ENCODE data around the gene IL31. TPM values are rescaled to one million over a fixed set of nuclear protein-coding genes. Genes with fewer than 3 reads are reported as not detected.

The IL31 gene
- total and polyA plus RNA-seq, 3 donors from 2014 or later: 0.38 TPM; not detected in 2

- peak; percentile 55 for DNase-seq
- no peak overlapping the region for H3K4me3 ChIP-seq
- intact Hi-C loops (cut with DNase I; ENCODE audit: low total_unique reads): no loop called here
- H3K36me3 ChIP-seq (ENCODE audit: low read depth, missing control alignments): no peaks in the 10 kb centered on the region
- no peaks in the 10 kb centered on the region for H3K27me3 ChIP-seq
- 75 to 82% methylated on average over 10 to 15 of the region's 15 CpGs for WGBS, 2 donors
- no peaks in the 10 kb centered on the region for H3K9me3 ChIP-seq
- TF ChIP-seq POLR2A (IDR thresholded peaks at IDR 0.05) (no peak), CTCF (IDR thresholded peaks at IDR 0.05) (no peak)
- H3K27ac ChIP-seq: no peak overlapping the region
- no peaks in the 10 kb centered on the region for H3K4me1 ChIP-seq
Measured at GRCh38 chr12:122126713-122127597, 47.1 kb downstream of the IL31 start.

- Histone ChIP-seq H3K27me3 (no peaks in the 10 kb centered on the region), H3K4me1 (no peaks in the 10 kb centered on the region), H3K27ac (no peak overlapping the region), H3K36me3 (ENCODE audit: low read depth, missing control alignments) (no peaks in the 10 kb centered on the region), H3K4me3 (no peak overlapping the region), H3K9me3 (no peaks in the 10 kb centered on the region)
- DNase-seq: no peak
- TF ChIP-seq POLR2A (IDR thresholded peaks at IDR 0.05) (no peak), CTCF (IDR thresholded peaks at IDR 0.05) (no peak)
- intact Hi-C loops (cut with DNase I; ENCODE audit: low total_unique reads): no loop called here
- WGBS, 2 donors: 77 to 81% methylated on average over 7 of the region's 7 CpGs
Measured at GRCh38 chr12:122126342-122126635, 47.7 kb downstream of the IL31 start.

GRCh38 chr12:122125452-122126341 lies 48.3 kb downstream of the IL31 start:
- Histone ChIP-seq H3K36me3 (ENCODE audit: low read depth, missing control alignments) (no peaks in the 10 kb centered on the region), H3K27ac (no peak overlapping the region), H3K27me3 (no peaks in the 10 kb centered on the region), H3K4me1 (no peaks in the 10 kb centered on the region), H3K9me3 (no peaks in the 10 kb centered on the region), H3K4me3 (no peak overlapping the region)
- TF ChIP-seq CTCF (IDR thresholded peaks at IDR 0.05) (no peak), POLR2A (IDR thresholded peaks at IDR 0.05) (no peak)
- WGBS, 2 donors: 64 to 66% methylated on average over 7 to 13 of the region's 13 CpGs
- intact Hi-C loops (cut with DNase I; ENCODE audit: low total_unique reads): no loop called here
- DNase-seq: no peak

- H3K4me1 ChIP-seq: no peaks in the 10 kb centered on the region
- H3K9me3 ChIP-seq: no peaks in the 10 kb centered on the region
- 89% methylated on average over 5 to 10 of the region's 14 CpGs for WGBS, 2 donors
- TF ChIP-seq POLR2A (IDR thresholded peaks at IDR 0.05) (no peak), CTCF (IDR thresholded peaks at IDR 0.05) (no peak)
- DNase-seq: no peak
- intact Hi-C loops (cut with DNase I; ENCODE audit: low total_unique reads): loop anchor here (5.0 kb wide), 1 partner anchor 72 kb away; no protein-coding TSS in a partner anchor
- H3K36me3 ChIP-seq (ENCODE audit: low read depth, missing control alignments): no peaks in the 10 kb centered on the region
- no peak overlapping the region for H3K27ac ChIP-seq
- no peak overlapping the region for H3K4me3 ChIP-seq
- H3K27me3 ChIP-seq: no peaks in the 10 kb centered on the region
Measured at GRCh38 chr12:122124370-122124769, 49.7 kb downstream of the IL31 start.

All from testis (tissue), 3 donors.